NCI-H69 (cell line): ENCODE measurements around the gene ORMDL2.

Source experiments
- DNase-seq: peaks from one replicate; lab custom pipeline; 2025; lab: John Stamatoyannopoulos, UW

ORMDL2 gene

GRCh38 chr12:55817345-55818139 is at the start of gene ORMDL2, which contains the start of gene SARNP:
Gene ORMDL2 (plus strand): TSS chr12:55818041. CDS start chr12:55819000, 959 bp downstream.
Gene SARNP (minus strand): TSS chr12:55817724. CDS start chr12:55817701, 23 bp downstream.
- peak; percentile 100 for DNase-seq

- no peak for DNase-seq
Measured at GRCh38 chr12:55771736-55772135, 46.1 kb upstream of the ORMDL2 start.

DNA sequence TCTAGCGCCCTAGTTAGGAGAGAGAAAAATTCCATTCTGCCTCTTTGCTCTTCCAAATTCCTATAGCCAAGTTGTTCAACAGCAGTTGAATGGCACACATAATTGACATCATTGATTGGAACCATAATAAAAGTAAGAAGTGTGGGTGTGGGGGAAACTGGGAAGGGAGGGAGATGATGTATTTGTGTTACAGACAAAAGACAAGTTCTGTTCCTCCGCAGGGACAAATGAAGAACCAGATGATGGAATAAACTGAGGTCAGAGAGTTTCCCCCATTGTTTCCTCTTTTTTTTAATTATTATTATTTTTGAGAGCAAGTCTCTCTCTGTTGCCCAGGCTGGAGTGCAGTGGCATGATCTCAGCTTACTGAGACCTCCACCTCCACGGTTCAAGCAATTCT is 40.0 kb upstream of the ORMDL2 start:
- no peak for DNase-seq

DNA sequence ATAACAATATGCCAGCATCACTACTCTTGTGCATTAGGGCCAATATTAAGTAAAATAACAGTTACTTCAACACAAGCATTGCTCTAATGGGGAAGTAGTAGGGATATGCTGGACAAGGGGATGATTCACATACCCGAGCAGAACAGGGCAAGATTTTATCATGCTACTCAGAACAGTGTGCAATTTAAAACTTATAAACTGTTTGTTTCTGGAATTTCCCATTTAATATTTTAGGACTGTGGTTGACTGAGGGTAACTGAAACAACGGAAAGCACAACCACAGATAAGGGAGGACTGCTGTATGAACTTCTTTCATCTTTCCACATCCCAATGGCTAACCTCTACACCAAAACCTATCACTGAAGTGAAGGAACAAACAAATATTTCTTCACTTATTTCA is 37.2 kb upstream of the ORMDL2 start:
- no peak for DNase-seq

- no peak for DNase-seq
Measured at GRCh38 chr12:55788546-55788945, 29.3 kb upstream of the ORMDL2 start.

GRCh38 chr12:55789171-55789570 is 28.7 kb upstream of the ORMDL2 start:
- DNase-seq, result no peak

DNA sequence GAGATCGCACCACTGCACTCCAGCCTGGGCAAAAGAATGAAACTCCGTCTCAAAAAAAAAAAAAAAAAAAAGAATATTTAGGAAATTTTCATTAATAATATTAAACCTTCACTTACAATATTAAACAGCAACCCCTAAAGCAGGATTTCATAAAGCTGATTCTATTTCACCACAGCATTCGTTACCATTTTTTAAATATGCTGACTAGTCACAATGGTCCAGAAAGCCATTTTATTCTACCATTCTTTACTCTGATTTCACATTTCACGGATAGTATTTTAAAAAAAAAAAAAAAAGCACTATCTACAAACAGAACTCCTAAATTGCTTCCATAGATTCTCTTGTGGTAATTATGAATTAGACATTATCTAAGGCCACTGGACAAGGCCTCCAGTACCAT is 27.9 kb upstream of the ORMDL2 start:
- DNase-seq, result no peak

GRCh38 chr12:55795950-55796349 is 21.9 kb upstream of the ORMDL2 start:
- DNase-seq, result no peak

GRCh38 chr12:55797068-55797467 is 20.8 kb upstream of the ORMDL2 start:
- peak; percentile 55 for DNase-seq

- DNase-seq, result no peak
Measured at GRCh38 chr12:55797550-55797949, 20.3 kb upstream of the ORMDL2 start.

GRCh38 chr12:55806982-55807381 is 10.9 kb upstream of the ORMDL2 start:
- no peak for DNase-seq

DNA sequence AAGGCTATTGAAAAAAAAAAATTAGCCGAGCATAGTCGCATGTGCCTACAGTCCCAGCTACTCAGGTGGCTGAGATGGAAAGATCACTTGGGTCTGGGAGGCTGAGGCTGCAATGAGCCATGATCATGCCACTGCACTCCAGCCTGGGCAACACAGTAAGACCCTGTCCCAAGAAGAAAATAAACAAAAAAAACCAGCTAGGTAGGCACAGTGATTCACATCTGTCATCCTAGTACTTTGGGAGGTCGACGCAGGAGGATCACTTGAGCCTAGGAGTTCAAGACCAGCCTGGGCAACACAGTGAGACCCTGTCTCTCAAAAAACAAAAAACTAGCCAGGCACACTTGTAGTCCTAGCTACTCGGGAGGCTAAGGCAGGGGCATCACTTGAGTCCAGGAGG is 8.6 kb upstream of the ORMDL2 start:
- DNase-seq, result no peak

- DNase-seq, result no peak
Measured at GRCh38 chr12:55812088-55812487, 5.8 kb upstream of the ORMDL2 start.

GRCh38 chr12:55814257-55814656 is 3.6 kb upstream of the ORMDL2 start:
- no peak for DNase-seq

DNA sequence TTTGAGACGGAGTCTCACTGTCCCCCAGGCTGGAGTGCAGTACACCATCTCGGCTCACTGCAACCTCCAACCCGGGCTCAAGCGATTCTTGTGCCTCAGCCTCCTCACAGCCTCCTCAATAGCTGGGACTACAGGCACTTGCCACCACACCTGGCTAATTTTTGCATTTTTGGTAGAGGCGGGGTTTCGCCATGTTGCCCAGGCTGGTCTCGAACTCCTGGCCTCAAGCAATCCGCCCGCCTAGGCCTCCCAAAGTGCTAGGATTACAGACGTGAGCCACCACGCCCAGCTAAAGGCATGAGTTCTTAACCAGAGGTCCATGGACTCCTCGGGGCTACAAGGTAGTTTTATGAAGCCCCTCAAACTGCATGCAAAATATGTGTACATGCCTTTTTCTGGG is 2.4 kb upstream of the ORMDL2 start:
- DNase-seq, result no peak

DNA sequence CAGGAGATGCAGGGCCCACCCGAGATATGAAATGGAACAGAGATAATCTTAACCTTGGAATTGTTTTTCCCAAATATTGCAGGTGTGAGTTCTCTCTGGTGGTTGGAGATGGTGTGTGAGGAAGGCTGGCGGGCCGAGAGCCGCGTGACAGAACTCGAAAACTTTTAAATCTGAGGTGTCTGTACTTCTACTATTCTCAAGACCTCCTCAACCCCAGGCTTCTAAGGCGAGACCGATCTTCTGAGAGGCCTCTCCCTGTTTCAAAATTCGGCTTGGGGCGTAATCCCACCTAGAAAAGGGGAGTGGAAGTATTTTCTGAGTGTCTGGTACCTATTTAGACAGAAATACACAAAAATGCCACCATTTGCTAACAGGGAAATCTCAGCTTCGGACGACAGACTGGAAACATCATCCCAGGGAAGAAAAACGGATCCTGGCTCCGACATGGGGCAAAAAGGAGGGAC is 928 bp upstream of the ORMDL2 start:
- peak; percentile 41 for DNase-seq

GRCh38 chr12:55818140-55818728 is 393 bp downstream of the ORMDL2 start:
- DNase-seq, result no peak

GRCh38 chr12:55818886-55819285 is 1.0 kb downstream of the ORMDL2 start:
- no peak for DNase-seq

DNA sequence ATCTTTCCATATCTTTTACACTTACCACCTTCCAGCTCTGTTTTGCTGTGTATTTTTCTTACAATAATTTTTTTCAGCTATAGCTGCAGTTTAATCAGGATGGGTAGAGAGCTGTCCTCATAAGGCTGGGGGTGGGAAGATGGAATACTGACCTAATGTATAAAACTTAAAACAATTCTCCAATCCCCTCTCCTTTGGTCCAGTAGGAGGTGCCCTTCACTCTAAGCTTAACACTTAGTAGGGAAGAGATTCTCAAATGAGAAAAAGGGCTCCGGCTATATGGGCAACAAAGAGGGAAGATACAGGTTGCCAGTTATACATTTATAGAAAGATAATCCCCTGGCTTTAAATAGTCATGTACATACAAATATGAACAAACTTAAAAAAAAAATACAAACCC is 2.8 kb downstream of the ORMDL2 start:
- DNase-seq, result peak; percentile 24

DNA sequence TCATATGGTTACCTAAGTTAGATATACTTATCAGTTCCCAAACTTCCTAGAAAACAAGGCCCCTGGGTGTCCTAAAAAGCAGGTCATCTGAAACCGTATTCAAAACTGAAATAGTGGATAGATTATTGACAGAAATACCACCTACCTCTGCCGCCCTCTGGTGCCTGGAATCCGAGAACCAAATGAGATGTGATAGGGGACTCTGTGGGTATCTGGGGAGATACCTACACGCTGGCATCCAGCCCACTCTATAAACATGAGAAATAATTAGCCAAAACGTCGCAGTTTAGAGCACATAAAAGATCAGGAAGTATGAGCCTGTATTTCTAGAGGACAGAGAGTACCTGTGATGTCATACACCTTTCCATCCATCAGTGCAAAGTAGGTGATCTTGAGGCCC is 4.4 kb downstream of the ORMDL2 start:
- DNase-seq, result peak; percentile 8

GRCh38 chr12:55823419-55823818 is 5.6 kb downstream of the ORMDL2 start:
- DNase-seq, result no peak

DNA sequence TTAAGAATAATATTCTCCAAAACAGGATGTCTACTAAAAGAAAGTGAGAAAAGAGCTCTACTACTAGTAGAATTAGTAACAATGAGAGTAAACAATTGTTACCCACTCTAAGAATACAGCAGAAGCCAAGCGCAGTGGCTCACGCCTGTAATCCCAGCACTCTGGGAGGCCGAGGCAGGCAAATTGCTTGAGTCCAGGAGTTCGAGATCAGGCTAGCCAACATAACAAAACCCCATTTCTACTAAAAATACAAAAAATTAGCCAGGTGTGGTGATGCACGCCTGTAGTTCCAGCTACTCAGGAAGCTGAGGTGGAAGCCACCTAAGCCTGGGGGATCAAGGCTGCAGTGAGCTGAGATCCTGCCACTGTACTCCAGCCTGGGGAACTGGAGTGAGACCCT is 6.9 kb downstream of the ORMDL2 start:
- no peak for DNase-seq

GRCh38 chr12:55827806-55828205 is 10.0 kb downstream of the ORMDL2 start:
- no peak for DNase-seq

DNA sequence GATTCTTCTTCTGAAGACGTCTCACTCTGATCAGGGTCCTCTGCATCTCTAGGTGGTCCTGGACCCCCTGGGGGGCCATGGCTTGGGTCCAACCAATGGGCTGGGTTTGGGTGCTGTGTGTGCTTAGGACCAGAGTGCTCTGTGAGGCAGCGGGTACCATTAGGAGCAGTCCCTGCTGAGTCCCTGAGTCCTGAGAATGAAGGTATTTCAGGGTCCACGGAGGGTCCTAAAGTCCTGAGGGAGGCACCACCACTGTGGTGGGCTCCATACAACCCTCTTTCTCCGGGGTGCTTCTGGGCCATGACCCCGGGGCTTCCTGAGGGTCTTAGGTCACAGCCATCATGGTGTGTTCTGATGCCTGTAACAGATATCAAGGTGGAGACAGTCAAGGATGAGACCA is 10.5 kb downstream of the ORMDL2 start:
- no peak for DNase-seq
